ENCODE measurements around the gene COL25A1. TPM values are rescaled to one million over a fixed set of nuclear protein-coding genes. Genes with fewer than 3 reads are reported as not detected.

The COL25A1 gene
- total and polyA plus RNA-seq, 2 experiments from 2014 or later, result 0.28 to 1.9 TPM

- TF ChIP-seq EZH2phosphoT487 (IDR thresholded peaks at IDR 0.05; ENCODE audit: low read depth, severe bottlenecking, unreplicated experiment), result no peak
- no peak for TF ChIP-seq EZH2 (IDR thresholded peaks at IDR 0.05; ENCODE audit: borderline replicate concordance)
- no peak for TF ChIP-seq CTCF (IDR thresholded peaks at IDR 0.05; ENCODE audit: poor library complexity)
- Histone ChIP-seq H3K36me3 (replicated peaks; ENCODE audit: insufficient read depth, low read depth) (no peaks in the 10 kb centered on the region), H4K20me1 (ENCODE audit: insufficient read depth, poor library complexity, severe bottlenecking) (no peaks in the 10 kb centered on the region), H3K9me3 (ENCODE audit: low read depth) (no peaks in the 10 kb centered on the region), H3K27ac (no peak overlapping the region), H3K79me2 (no peaks in the 10 kb centered on the region), H2AFZ (no peak overlapping the region), H3K4me2 (no peak overlapping the region), H3K27me3 (no peaks in the 10 kb centered on the region), H3K4me1 (ENCODE audit: insufficient read depth) (no peaks in the 10 kb centered on the region), H3K4me3 (no peak overlapping the region), H3K9me2 (replicated peaks; ENCODE audit: insufficient read depth) (no peaks in the 10 kb centered on the region)
- WGBS (ENCODE audit: low lambda C conversion rate, missing lambda C conversion rate), result 80% methylated on average over 5 of the region's 5 CpGs
- DNase-seq (ENCODE audit: low spot score), result no peak
Observed at GRCh38 chr4:108972613-108973283, 329.7 kb downstream of the COL25A1 start.

GRCh38 chr4:108971473-108971872 is 331.0 kb downstream of the COL25A1 start:
- TF ChIP-seq EZH2phosphoT487 (IDR thresholded peaks at IDR 0.05; ENCODE audit: low read depth, severe bottlenecking, unreplicated experiment), result no peak
- TF ChIP-seq CTCF (IDR thresholded peaks at IDR 0.05; ENCODE audit: poor library complexity), result no peak
- no peak for TF ChIP-seq EZH2 (IDR thresholded peaks at IDR 0.05; ENCODE audit: borderline replicate concordance)
- H3K4me2 ChIP-seq, result no peak overlapping the region
- no peaks in the 10 kb centered on the region for H3K9me2 ChIP-seq (replicated peaks; ENCODE audit: insufficient read depth)
- H3K4me3 ChIP-seq, result no peak overlapping the region
- no peaks in the 10 kb centered on the region for H3K9me3 ChIP-seq (ENCODE audit: low read depth)
- H3K27ac ChIP-seq, result no peak overlapping the region
- H3K36me3 ChIP-seq (replicated peaks; ENCODE audit: insufficient read depth, low read depth), result no peaks in the 10 kb centered on the region
- no peaks in the 10 kb centered on the region for H3K27me3 ChIP-seq
- no peaks in the 10 kb centered on the region for H3K4me1 ChIP-seq (ENCODE audit: insufficient read depth)
- no peaks in the 10 kb centered on the region for H3K79me2 ChIP-seq
- no peak overlapping the region for H2AFZ ChIP-seq
- H4K20me1 ChIP-seq (ENCODE audit: insufficient read depth, poor library complexity, severe bottlenecking), result no peaks in the 10 kb centered on the region
- no peak for DNase-seq (ENCODE audit: low spot score)
- 0% methylated on average over 1 of the region's 1 CpG for WGBS (ENCODE audit: low lambda C conversion rate, missing lambda C conversion rate)

- Histone ChIP-seq H3K4me3 (no peak overlapping the region), H4K20me1 (ENCODE audit: insufficient read depth, poor library complexity, severe bottlenecking) (no peaks in the 10 kb centered on the region), H3K9me2 (replicated peaks; ENCODE audit: insufficient read depth) (no peaks in the 10 kb centered on the region), H3K36me3 (replicated peaks; ENCODE audit: insufficient read depth, low read depth) (no peaks in the 10 kb centered on the region), H3K4me2 (no peak overlapping the region), H3K27me3 (no peaks in the 10 kb centered on the region), H3K79me2 (no peaks in the 10 kb centered on the region), H2AFZ (no peak overlapping the region), H3K27ac (no peak overlapping the region), H3K9me3 (ENCODE audit: low read depth) (no peaks in the 10 kb centered on the region), H3K4me1 (ENCODE audit: insufficient read depth) (no peaks in the 10 kb centered on the region)
- no peak for TF ChIP-seq EZH2phosphoT487 (IDR thresholded peaks at IDR 0.05; ENCODE audit: low read depth, severe bottlenecking, unreplicated experiment)
- no peak for TF ChIP-seq EZH2 (IDR thresholded peaks at IDR 0.05; ENCODE audit: borderline replicate concordance)
- TF ChIP-seq CTCF (IDR thresholded peaks at IDR 0.05; ENCODE audit: poor library complexity), result no peak
- WGBS (ENCODE audit: low lambda C conversion rate, missing lambda C conversion rate), result 70% methylated on average over 3 of the region's 3 CpGs
- no peak for DNase-seq (ENCODE audit: low spot score)
Observed at GRCh38 chr4:108965472-108966076, 336.9 kb downstream of the COL25A1 start.

Measured in hepatocyte (in vitro differentiated cells).